DMS114 treated with DMSO at 0.1 percent for 48 hours (cell line): Measurements from ENCODE around the gene TPBG.

Experiments
- DNase-seq: peaks from one replicate; lab custom pipeline; 2025; ENCODE audit not compliant: unreplicated experiment; lab: John Stamatoyannopoulos, UW

The TPBG gene

DNA sequence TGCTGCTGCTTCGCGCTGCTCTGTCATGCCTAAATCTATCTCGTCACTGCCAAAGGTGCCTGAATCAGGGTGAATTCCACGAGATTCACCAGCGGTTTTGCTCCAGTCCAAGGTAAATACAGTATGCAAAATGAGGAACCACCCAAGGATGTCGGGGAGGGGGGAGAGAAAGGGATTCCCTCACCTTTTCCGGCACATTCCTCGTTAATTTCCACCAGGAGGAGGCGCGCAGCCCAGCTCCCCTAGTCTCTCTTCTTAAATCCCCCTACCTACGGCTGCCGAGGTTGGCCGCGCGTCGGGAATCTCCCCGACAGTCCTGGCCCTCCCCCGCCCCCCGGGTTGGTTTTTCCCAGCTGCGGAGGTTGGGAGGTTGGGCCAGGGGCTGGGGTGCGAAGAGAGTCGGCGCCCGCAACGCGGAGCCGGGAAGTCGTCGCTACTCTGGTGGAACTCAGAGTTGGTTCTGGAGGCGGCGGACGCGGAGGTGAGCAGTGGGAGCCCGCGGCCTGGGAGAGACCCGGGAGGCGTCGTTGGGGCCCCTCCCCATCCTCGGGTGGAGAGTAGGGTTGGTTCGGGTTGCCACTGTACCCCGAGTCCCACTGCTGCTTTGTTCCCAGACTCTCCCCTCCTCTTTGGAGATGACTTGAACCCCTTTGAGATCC, at the start of gene TPBG:
TSS of gene TPBG (plus strand) at position 390 of the 659 bp plus-strand sequence. CDS start 1,145 bp downstream, outside the sequence.
- DNase-seq, result no peak

DNA sequence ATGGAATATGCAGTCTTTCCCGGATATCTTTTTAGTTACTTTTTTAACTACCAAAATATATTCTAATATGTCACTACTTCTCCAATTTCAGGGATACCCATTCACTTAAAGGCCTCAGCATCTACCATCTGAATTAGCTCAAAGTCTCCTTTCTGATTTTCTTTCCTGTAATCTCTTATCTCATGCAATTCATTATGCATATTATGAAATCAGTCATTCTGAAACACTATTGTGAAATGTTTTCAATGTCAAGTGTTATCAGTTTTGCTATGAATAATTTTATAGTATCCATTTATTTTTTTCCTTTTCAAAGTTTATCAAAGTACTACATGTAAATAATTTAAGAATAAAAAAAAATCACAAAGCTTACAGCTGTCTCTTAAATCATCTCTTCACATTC, 41.2 kb upstream of the TPBG start:
- no peak for DNase-seq

- DNase-seq, result no peak
Measured at GRCh38 chr6:82329766-82330165, 33.9 kb upstream of the TPBG start.

GRCh38 chr6:82330171-82330804, 33.3 kb upstream of the TPBG start:
- DNase-seq, result no peak

GRCh38 chr6:82331031-82331773, 32.4 kb upstream of the TPBG start:
- no peak for DNase-seq

- no peak for DNase-seq
Measured at GRCh38 chr6:82333781-82334180, 29.8 kb upstream of the TPBG start.

- DNase-seq, result no peak
Measured at GRCh38 chr6:82337688-82338257, 25.8 kb upstream of the TPBG start.

DNA sequence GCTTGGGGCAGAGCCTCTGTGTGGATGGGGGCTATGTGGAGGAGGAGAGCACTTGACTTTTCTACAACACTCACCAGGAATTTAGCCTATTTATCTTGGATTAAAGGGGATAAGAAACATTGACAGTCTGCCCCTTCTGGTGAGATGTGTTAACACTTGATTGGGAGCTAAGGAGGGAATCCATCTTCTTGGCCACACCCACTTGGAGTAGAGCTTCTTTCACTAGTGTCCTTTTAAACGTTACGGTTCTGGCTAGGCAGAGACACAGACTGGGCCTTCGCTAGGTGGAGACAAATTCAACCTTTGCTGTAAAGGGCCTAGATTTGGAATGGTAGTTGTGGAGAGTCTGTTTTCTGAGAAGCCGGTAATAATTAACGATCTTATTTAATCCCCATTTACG, 15.5 kb upstream of the TPBG start:
- no peak for DNase-seq

GRCh38 chr6:82353848-82354247, 9.8 kb upstream of the TPBG start:
- DNase-seq, result no peak

- no peak for DNase-seq
Measured at GRCh38 chr6:82360552-82360951, 3.1 kb upstream of the TPBG start.

- no peak for DNase-seq
Measured at GRCh38 chr6:82361631-82362030, 2.0 kb upstream of the TPBG start.

- DNase-seq, result no peak
Measured at GRCh38 chr6:82362144-82362543, 1.5 kb upstream of the TPBG start.

- no peak for DNase-seq
Measured at GRCh38 chr6:82362878-82363427, 664 bp upstream of the TPBG start.

GRCh38 chr6:82364087-82365015, 734 bp downstream of the TPBG start:
- no peak for DNase-seq

DNA sequence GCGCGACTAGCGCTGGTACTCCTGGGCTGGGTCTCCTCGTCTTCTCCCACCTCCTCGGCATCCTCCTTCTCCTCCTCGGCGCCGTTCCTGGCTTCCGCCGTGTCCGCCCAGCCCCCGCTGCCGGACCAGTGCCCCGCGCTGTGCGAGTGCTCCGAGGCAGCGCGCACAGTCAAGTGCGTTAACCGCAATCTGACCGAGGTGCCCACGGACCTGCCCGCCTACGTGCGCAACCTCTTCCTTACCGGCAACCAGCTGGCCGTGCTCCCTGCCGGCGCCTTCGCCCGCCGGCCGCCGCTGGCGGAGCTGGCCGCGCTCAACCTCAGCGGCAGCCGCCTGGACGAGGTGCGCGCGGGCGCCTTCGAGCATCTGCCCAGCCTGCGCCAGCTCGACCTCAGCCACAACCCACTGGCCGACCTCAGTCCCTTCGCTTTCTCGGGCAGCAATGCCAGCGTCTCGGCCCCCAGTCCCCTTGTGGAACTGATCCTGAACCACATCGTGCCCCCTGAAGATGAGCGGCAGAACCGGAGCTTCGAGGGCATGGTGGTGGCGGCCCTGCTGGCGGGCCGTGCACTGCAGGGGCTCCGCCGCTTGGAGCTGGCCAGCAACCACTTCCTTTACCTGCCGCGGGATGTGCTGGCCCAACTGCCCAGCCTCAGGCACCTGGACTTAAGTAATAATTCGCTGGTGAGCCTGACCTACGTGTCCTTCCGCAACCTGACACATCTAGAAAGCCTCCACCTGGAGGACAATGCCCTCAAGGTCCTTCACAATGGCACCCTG, 1.6 kb downstream of the TPBG start:
- DNase-seq, result no peak

GRCh38 chr6:82367704-82368103, 4.1 kb downstream of the TPBG start:
- DNase-seq, result no peak

DNA sequence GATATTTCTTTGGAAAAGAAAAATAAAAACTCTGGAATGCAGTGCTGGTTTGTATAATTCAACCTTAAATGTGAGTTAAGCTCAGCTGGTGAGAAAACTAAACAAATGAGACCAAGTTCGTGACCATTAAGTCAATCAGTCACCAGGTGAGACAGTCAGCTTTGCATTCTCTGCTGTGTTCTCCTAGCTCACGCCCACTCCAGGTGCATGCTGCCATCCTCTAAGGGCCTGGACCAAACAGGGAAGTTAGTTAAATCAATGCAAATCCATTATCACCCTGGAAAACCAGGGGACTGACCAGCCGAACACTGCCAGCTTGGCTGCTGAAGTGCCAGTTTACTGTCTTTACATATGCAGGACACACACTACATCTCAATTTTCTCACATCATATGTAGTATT, 7.2 kb downstream of the TPBG start:
- no peak for DNase-seq

GRCh38 chr6:82371799-82372546, 8.4 kb downstream of the TPBG start:
- no peak for DNase-seq

GRCh38 chr6:82372656-82373055, 9.0 kb downstream of the TPBG start:
- DNase-seq, result no peak
